ENCODE results near the gene C1orf159.
"Not testable (repeated sequence)": the region's sequence is repeated elsewhere in the genome, so short reads cannot be mapped to it uniquely, and the experiment has no call there.

Gene C1orf159

DNA sequence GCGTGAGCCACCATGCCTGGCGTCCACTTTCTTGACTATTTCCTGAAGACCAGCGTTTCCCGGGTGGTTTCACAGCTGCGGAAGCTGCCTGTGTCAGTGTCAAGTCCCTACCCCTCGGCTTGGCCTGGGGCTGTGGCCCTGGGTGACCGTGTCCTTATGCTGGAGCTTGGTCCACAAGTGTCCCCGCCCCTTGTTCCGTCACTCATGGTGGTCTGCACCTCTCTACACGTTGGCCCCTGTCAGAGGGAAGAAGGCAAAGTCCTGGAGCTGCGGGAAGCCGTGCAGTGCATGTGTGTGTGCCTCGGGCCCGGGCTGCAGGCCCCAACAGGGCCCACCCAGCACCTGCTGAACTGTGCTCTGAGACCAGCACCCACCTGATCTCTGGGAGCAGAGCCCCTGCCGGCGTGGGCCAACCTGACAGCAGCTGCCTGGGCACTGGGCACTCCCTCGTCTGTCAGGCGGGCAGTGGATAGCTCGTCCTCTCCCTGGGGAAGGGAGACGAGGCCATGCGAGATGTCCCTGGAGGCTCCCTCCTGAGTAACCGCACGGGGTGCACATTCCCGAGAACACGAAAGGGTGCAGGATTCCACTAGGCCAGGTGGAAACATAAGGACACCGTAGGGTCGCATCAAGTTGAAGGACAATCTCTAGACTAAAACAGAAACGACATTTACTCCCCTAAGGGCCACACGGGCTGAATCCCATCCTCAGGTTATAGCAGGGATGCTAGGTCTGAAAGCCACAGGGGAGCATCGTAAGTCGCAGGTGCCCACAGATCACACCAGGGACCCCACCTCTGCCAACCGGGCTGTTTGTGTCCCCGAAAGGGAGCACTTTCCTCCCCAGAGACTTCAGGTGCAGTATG lies 2.4 kb upstream of the C1orf159 start:
- Histone ChIP-seq H3K9ac (ENCODE audit: low read length) (no peak overlapping the region), H3K9me3 (ENCODE audit: control insufficient read depth, low read length) (no peaks in the 10 kb centered on the region), H3K4me1 (ENCODE audit: control insufficient read depth, insufficient read depth, low read length) (peaks cover 24% of the 10 kb centered on the region), H3K4me3 (ENCODE audit: low read length) (no peak overlapping the region), H3K27me3 (ENCODE audit: control insufficient read depth, insufficient read depth, low read length) (peaks cover 20% of the 10 kb centered on the region), H3K36me3 (ENCODE audit: control insufficient read depth, insufficient read depth, low read length) (no peaks in the 10 kb centered on the region)

GRCh38 chr1:1117469-1117831 lies 1.6 kb upstream of the C1orf159 start:
- Histone ChIP-seq H3K4me3 (ENCODE audit: low read length) (no peak overlapping the region), H3K9me3 (ENCODE audit: control insufficient read depth, low read length) (no peaks in the 10 kb centered on the region), H3K36me3 (ENCODE audit: control insufficient read depth, insufficient read depth, low read length) (no peaks in the 10 kb centered on the region), H3K9ac (ENCODE audit: low read length) (no peak overlapping the region), H3K27me3 (ENCODE audit: control insufficient read depth, insufficient read depth, low read length) (peaks cover 20% of the 10 kb centered on the region), H3K4me1 (ENCODE audit: control insufficient read depth, insufficient read depth, low read length) (peaks cover 16% of the 10 kb centered on the region)

DNA sequence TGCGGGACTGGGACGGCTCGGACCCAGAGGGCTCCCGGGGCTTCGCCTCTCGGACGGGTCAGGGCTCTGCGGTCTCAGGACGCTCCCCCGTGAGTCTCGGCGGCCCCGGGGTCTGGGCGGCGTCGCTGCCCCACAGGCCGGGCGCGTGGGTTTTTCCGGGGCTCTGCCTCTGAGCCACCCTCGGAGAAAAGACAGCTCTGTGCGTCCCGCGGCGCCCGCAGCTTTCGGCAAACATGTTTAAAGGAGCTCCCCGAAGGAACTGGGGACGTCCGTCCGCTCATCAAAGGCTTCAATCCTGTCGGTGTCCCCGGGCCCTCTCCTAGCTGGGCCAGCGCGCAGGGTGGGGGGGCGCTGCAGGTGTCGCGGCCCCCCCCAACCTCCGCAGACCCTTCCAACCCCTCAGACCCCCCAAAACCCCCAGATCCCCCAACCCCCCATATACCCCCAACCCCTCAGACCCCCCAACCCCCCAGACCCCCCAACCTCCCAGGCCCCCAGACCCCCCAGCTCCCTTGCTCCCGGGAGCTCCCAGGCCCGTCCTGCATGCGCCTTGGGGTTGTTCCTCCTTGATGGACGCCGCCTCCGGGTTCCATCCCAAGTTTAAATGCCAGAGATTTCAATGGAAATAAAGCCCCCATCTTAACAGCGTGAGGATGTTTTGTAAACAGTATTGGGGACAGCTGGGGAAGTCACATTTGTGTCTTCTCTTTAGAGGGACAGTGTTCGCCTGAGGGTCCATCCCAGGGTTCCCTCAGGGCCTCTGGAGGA lies 996 bp upstream of the C1orf159 start:
- Histone ChIP-seq H3K9me3 (ENCODE audit: control insufficient read depth, low read length) (no peaks in the 10 kb centered on the region), H3K4me3 (ENCODE audit: low read length) (no peak overlapping the region), H3K4me1 (ENCODE audit: control insufficient read depth, insufficient read depth, low read length) (peaks cover 10% of the 10 kb centered on the region), H3K36me3 (ENCODE audit: control insufficient read depth, insufficient read depth, low read length) (no peaks in the 10 kb centered on the region), H3K27me3 (ENCODE audit: control insufficient read depth, insufficient read depth, low read length) (peaks cover 20% of the 10 kb centered on the region), H3K9ac (ENCODE audit: low read length) (peak overlapping the region; percentile 34)

GRCh38 chr1:1115136-1115785 lies 628 bp downstream of the C1orf159 start:
- Histone ChIP-seq H3K27me3 (ENCODE audit: control insufficient read depth, insufficient read depth, low read length) (peaks cover 15% of the 10 kb centered on the region), H3K36me3 (ENCODE audit: control insufficient read depth, insufficient read depth, low read length) (no peaks in the 10 kb centered on the region), H3K9me3 (ENCODE audit: control insufficient read depth, low read length) (no peaks in the 10 kb centered on the region), H3K4me3 (ENCODE audit: low read length) (no peak overlapping the region), H3K9ac (ENCODE audit: low read length) (peak overlapping the region; percentile 57), H3K4me1 (ENCODE audit: control insufficient read depth, insufficient read depth, low read length) (peaks cover 4% of the 10 kb centered on the region)

- Histone ChIP-seq H3K9ac (ENCODE audit: low read length) (no peak overlapping the region), H3K4me3 (ENCODE audit: low read length) (no peak overlapping the region), H3K9me3 (ENCODE audit: control insufficient read depth, low read length) (no peaks in the 10 kb centered on the region), H3K4me1 (ENCODE audit: control insufficient read depth, insufficient read depth, low read length) (peaks cover 12% of the 10 kb centered on the region), H3K36me3 (ENCODE audit: control insufficient read depth, insufficient read depth, low read length) (no peaks in the 10 kb centered on the region), H3K27me3 (ENCODE audit: control insufficient read depth, insufficient read depth, low read length) (peaks cover 12% of the 10 kb centered on the region)
These were observed 1.5 kb downstream of the C1orf159 start for GRCh38 chr1:1114431-1114830.

DNA sequence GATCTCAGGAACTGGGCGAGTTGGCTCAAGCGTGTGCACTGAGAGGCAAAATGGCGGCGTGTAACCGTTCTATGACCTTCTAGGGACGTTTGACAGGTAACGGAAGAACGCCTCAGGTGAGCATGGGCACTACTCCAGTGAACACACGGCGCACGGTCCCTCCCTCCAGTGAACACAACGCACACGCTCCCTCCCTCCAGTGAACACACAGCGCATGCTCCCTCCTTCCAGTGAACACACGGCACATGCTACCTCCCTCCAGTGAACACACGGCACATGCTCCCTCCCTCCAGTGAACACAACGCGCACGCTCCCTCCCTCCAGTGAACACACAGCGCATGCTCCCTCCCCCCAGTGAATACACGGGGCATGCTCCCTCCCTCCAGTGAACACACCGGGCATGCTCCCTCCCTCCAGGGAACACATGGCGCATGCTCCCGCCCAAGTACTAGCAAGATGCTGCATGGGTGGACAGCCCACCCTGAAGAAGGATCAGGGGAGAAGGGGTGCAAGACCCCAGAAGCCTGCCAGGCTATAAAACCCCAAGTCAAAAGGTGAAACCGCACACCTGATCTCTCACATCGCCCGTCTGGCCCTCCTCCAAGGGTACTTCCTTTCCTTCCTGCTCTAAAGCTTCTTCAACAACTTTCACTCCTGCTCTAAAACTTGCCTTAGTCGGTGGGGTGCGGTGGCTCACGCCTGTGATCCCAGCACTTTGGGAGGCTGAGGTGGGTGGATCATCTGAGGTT lies 3.5 kb downstream of the C1orf159 start:
- peaks cover 14% of the 10 kb centered on the region for H3K4me1 ChIP-seq (ENCODE audit: control insufficient read depth, insufficient read depth, low read length)

GRCh38 chr1:1111516-1112236 lies 4.2 kb downstream of the C1orf159 start:
- Histone ChIP-seq H3K9ac (ENCODE audit: low read length) (no peak overlapping the region), H3K4me3 (ENCODE audit: low read length) (no peak overlapping the region), H3K36me3 (ENCODE audit: control insufficient read depth, insufficient read depth, low read length) (no peaks in the 10 kb centered on the region)

More for the DNA sequence above, 3.5 kb downstream of the C1orf159 start:
- no peaks in the 10 kb centered on the region for H3K36me3 ChIP-seq (ENCODE audit: control insufficient read depth, insufficient read depth, low read length)
- H3K4me3 ChIP-seq (ENCODE audit: low read length) = no peak overlapping the region
- H3K9ac ChIP-seq (ENCODE audit: low read length) = no peak overlapping the region
- peaks cover 2% of the 10 kb centered on the region for H3K27me3 ChIP-seq (ENCODE audit: control insufficient read depth, insufficient read depth, low read length)
- no peaks in the 10 kb centered on the region for H3K9me3 ChIP-seq (ENCODE audit: control insufficient read depth, low read length)

DNA sequence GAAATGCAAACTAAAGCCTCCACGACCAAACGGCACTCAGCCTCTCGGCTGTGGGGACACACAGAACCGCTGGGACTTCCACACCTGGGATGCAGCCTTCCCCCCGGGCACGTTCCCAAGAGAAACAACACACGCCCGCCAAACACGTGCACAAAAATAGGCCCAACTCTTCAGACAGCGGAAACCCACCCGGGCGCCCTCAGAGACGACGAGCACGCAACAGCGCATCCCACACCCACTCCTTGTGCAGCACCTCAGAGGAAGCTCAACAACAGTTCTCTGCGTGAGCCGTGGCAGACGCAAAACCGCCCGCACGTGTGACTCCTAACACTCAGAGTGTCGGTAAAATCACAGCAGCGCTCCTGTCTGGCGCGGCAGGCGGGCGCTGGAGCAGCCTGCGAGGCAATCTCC lies 5.3 kb downstream of the C1orf159 start:
- no peaks in the 10 kb centered on the region for H3K9me3 ChIP-seq (ENCODE audit: control insufficient read depth, low read length)
- H3K4me3 ChIP-seq (ENCODE audit: low read length) = no peak overlapping the region
- no peaks in the 10 kb centered on the region for H3K27me3 ChIP-seq (ENCODE audit: control insufficient read depth, insufficient read depth, low read length)
- H3K9ac ChIP-seq (ENCODE audit: low read length) = no peak overlapping the region
- peaks cover 14% of the 10 kb centered on the region for H3K4me1 ChIP-seq (ENCODE audit: control insufficient read depth, insufficient read depth, low read length)
- H3K36me3 ChIP-seq (ENCODE audit: control insufficient read depth, insufficient read depth, low read length) = no peaks in the 10 kb centered on the region

More at GRCh38 chr1:1111516-1112236, 4.2 kb downstream of the C1orf159 start:
- Histone ChIP-seq H3K4me1 (ENCODE audit: control insufficient read depth, insufficient read depth, low read length) (peaks cover 14% of the 10 kb centered on the region), H3K27me3 (ENCODE audit: control insufficient read depth, insufficient read depth, low read length) (no peaks in the 10 kb centered on the region), H3K9me3 (ENCODE audit: control insufficient read depth, low read length) (no peaks in the 10 kb centered on the region)

DNA sequence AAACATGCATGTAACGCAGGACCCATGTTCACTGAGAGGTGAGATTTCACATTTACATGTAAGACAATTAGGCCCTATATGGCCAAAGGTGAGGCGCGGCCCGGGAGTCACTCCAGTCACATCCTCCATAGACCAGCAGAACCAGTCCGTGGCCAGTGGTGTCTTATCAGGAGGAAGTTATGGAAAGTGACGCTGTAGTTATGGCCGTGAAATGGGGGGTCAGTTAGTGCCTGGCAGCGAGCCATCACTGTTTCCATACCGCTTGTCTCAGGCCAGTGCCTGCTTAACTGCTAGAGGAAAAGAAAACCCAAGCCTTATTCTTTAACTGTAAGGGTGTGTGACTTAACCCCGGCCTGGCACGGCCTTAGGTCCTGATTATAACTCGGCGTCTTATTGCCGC lies 6.1 kb downstream of the C1orf159 start:
- Histone ChIP-seq H3K36me3 (ENCODE audit: control insufficient read depth, insufficient read depth, low read length) (no peaks in the 10 kb centered on the region), H3K9me3 (ENCODE audit: control insufficient read depth, low read length) (no peaks in the 10 kb centered on the region), H3K4me3 (ENCODE audit: low read length) (no peak overlapping the region), H3K9ac (ENCODE audit: low read length) (no peak overlapping the region), H3K27me3 (ENCODE audit: control insufficient read depth, insufficient read depth, low read length) (no peaks in the 10 kb centered on the region), H3K4me1 (ENCODE audit: control insufficient read depth, insufficient read depth, low read length) (peaks cover 11% of the 10 kb centered on the region)

- Histone ChIP-seq H3K9me3 (ENCODE audit: control insufficient read depth, low read length) (no peaks in the 10 kb centered on the region), H3K27me3 (ENCODE audit: control insufficient read depth, insufficient read depth, low read length) (no peaks in the 10 kb centered on the region), H3K36me3 (ENCODE audit: control insufficient read depth, insufficient read depth, low read length) (no peaks in the 10 kb centered on the region), H3K4me3 (ENCODE audit: low read length) (no peak overlapping the region), H3K4me1 (ENCODE audit: control insufficient read depth, insufficient read depth, low read length) (peaks cover 11% of the 10 kb centered on the region), H3K9ac (ENCODE audit: low read length) (no peak overlapping the region)
These were observed 9.2 kb downstream of the C1orf159 start for GRCh38 chr1:1106510-1107221.

- H3K4me3 ChIP-seq (ENCODE audit: low read length); H3K27me3 ChIP-seq (ENCODE audit: control insufficient read depth, insufficient read depth, low read length); H3K36me3 ChIP-seq (ENCODE audit: control insufficient read depth, insufficient read depth, low read length); H3K4me1 ChIP-seq (ENCODE audit: control insufficient read depth, insufficient read depth, low read length); H3K9me3 ChIP-seq (ENCODE audit: control insufficient read depth, low read length); H3K9ac ChIP-seq (ENCODE audit: low read length): not testable (repeated sequence)
These were observed 11.7 kb downstream of the C1orf159 start for GRCh38 chr1:1104152-1104551.
